Nephron (organoid): ENCODE measurements around the gene GOLIM4.
A peak's percentile ranks its signal among the peaks of the same experiment; 100 is the strongest.
"Not testable (repeated sequence)": the region's sequence is repeated elsewhere in the genome, so short reads cannot be mapped to it uniquely, and the experiment has no call there.

Source experiments
- H3K27ac Mint-ChIP-seq, 3 experiments: 2 replicates each; pipeline ENCODE4 v1.8.0; 2020; ENCODE audit warnings: mixed read lengths in 3 of 3, mild to moderate bottlenecking in 2 of 3, moderate library complexity in 1 of 3
- H3K27me3 Mint-ChIP-seq: 2 replicates; pipeline ENCODE4 v1.8.0; 2021; ENCODE audit warnings: low read depth, mild to moderate bottlenecking, moderate library complexity, mixed read lengths
- H3K36me3 Mint-ChIP-seq: 2 replicates; pipeline ENCODE4 v1.8.0; 2020; ENCODE audit warnings: low read depth, mixed read lengths
- H3K4me1 Mint-ChIP-seq: 2 replicates; pipeline ENCODE4 v1.8.0; 2020; ENCODE audit warnings: mixed read lengths
- H3K4me3 Mint-ChIP-seq, 3 experiments: 2 replicates each; pipeline ENCODE4 v1.8.0; 2020; ENCODE audit warnings: mild to moderate bottlenecking in 3 of 3, mixed read lengths in 3 of 3, moderate library complexity in 2 of 3
- H3K9me3 Mint-ChIP-seq: 2 replicates; pipeline ENCODE4 v1.8.0; 2020; ENCODE audit warnings: mixed read lengths
- TF ChIP-seq, protein P1 (sequence below), 3 experiments: fragments of 200-600 bp; sonication (generic); IDR thresholded peaks; one replicate each; pipeline ENCODE4 v1.5.0; 2021; ENCODE audit warnings: antibody characterized with exemption in 3 of 3; ENCODE audit not compliant: unreplicated experiment in 3 of 3

Gene GOLIM4, protein sequence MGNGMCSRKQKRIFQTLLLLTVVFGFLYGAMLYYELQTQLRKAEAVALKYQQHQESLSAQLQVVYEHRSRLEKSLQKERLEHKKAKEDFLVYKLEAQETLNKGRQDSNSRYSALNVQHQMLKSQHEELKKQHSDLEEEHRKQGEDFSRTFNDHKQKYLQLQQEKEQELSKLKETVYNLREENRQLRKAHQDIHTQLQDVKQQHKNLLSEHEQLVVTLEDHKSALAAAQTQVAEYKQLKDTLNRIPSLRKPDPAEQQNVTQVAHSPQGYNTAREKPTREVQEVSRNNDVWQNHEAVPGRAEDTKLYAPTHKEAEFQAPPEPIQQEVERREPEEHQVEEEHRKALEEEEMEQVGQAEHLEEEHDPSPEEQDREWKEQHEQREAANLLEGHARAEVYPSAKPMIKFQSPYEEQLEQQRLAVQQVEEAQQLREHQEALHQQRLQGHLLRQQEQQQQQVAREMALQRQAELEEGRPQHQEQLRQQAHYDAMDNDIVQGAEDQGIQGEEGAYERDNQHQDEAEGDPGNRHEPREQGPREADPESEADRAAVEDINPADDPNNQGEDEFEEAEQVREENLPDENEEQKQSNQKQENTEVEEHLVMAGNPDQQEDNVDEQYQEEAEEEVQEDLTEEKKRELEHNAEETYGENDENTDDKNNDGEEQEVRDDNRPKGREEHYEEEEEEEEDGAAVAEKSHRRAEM

GRCh38 chr3:168095611-168096209 is at the start of gene GOLIM4:
Gene GOLIM4 (minus strand): TSS chr3:168095924. CDS start chr3:168095285, 639 bp downstream.
- Mint-ChIP-seq H3K27me3 (no peaks in the 10 kb centered on the region), H3K9me3 (no peaks in the 10 kb centered on the region), H3K36me3 (no peaks in the 10 kb centered on the region), H3K4me1 (peaks cover 37% of the 10 kb centered on the region), H3K4me3 (peak within 1 kb of the TSS; percentile 88 to 99 (median 92)), H3K27ac (peak within 1 kb of the TSS; percentile 94 to 96 (median 95))
- TF ChIP-seq, protein P1, sequence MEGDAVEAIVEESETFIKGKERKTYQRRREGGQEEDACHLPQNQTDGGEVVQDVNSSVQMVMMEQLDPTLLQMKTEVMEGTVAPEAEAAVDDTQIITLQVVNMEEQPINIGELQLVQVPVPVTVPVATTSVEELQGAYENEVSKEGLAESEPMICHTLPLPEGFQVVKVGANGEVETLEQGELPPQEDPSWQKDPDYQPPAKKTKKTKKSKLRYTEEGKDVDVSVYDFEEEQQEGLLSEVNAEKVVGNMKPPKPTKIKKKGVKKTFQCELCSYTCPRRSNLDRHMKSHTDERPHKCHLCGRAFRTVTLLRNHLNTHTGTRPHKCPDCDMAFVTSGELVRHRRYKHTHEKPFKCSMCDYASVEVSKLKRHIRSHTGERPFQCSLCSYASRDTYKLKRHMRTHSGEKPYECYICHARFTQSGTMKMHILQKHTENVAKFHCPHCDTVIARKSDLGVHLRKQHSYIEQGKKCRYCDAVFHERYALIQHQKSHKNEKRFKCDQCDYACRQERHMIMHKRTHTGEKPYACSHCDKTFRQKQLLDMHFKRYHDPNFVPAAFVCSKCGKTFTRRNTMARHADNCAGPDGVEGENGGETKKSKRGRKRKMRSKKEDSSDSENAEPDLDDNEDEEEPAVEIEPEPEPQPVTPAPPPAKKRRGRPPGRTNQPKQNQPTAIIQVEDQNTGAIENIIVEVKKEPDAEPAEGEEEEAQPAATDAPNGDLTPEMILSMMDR (IDR thresholded peaks at IDR 0.05; ENCODE audit: unreplicated experiment in 3 of 3), result no peak

DNA sequence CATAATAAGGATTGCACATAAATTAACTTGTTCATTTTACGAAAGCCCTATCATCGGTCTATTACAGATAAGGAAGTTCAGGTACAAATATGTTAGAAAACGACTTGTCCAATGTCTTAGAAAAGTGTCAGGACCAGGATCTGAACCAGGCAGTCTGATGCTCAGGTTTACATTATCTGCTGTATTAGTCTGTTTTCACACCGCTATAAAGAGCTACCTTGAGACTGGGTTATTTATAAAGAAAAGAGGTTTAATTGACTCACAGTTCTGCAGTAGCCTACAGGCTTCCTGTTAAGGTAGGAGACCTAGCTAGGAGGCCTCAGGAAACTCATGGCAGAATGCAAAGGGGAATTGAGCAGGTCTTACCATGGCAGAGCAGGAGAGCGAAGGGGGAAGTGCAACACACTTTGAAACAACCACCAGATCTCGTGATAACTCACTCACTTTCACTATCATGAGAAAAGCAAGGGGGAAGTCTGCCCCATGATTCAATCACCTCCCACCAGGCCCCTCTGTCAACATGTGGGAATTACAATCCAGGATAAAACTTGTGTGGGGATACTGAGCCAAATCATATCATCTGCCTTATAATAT is 45.8 kb upstream of the GOLIM4 start:
- TF ChIP-seq, protein P1 (IDR thresholded peaks at IDR 0.05; ENCODE audit: unreplicated experiment in 3 of 3), result no peak
- peaks cover 4% of the 10 kb centered on the region for H3K4me1 Mint-ChIP-seq
- H3K27ac Mint-ChIP-seq, result no peak overlapping the region
- H3K9me3 Mint-ChIP-seq, result no peaks in the 10 kb centered on the region
- H3K27me3 Mint-ChIP-seq, result peaks cover 3% of the 10 kb centered on the region
- no peaks in the 10 kb centered on the region for H3K36me3 Mint-ChIP-seq
- H3K4me3 Mint-ChIP-seq, result no peak overlapping the region

- Mint-ChIP-seq H3K27ac (no peak overlapping the region), H3K9me3 (no peaks in the 10 kb centered on the region), H3K27me3 (peaks cover 3% of the 10 kb centered on the region), H3K36me3 (no peaks in the 10 kb centered on the region), H3K4me3 (no peak overlapping the region), H3K4me1 (peaks cover 4% of the 10 kb centered on the region)
- TF ChIP-seq, protein P1 (IDR thresholded peaks at IDR 0.05; ENCODE audit: unreplicated experiment in 3 of 3), result no peak
Measured at GRCh38 chr3:168139947-168140346, 44.2 kb upstream of the GOLIM4 start.

- Mint-ChIP-seq H3K27ac (no peak overlapping the region), H3K9me3 (no peaks in the 10 kb centered on the region), H3K36me3 (no peaks in the 10 kb centered on the region), H3K4me3 (no peak overlapping the region), H3K27me3 (peaks cover 1% of the 10 kb centered on the region), H3K4me1 (peaks cover 4% of the 10 kb centered on the region)
- TF ChIP-seq, protein P1 (IDR thresholded peaks at IDR 0.05; ENCODE audit: unreplicated experiment in 3 of 3), result no peak
Measured at GRCh38 chr3:168138421-168138820, 42.7 kb upstream of the GOLIM4 start.

DNA sequence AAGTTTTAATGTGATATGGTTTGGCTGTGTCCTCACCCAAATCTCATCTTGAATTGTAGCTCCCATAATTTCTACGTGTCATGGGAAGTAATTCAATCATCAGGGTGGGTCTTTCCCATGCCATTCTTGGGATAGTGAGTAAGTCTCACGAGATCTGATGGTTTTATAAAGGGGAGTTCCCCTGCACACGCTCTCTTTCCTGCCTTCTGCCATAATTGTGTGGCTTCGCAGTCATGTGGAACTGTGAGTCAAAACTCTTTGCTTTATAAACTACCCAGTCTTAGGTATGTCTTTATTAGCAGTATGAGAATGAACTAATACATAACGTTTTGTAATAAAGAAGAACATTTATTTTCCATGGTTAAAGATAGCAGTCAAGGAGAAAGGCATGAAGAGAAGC is 39.2 kb upstream of the GOLIM4 start:
- Mint-ChIP-seq H3K36me3 (no peaks in the 10 kb centered on the region), H3K4me3 (no peak overlapping the region), H3K27ac (no peak overlapping the region), H3K27me3 (peaks cover 3% of the 10 kb centered on the region), H3K9me3 (peaks cover 2% of the 10 kb centered on the region), H3K4me1 (no peaks in the 10 kb centered on the region)
- TF ChIP-seq, protein P1 (IDR thresholded peaks at IDR 0.05; ENCODE audit: unreplicated experiment in 3 of 3), result no peak

GRCh38 chr3:168130250-168130649 is 34.5 kb upstream of the GOLIM4 start:
- peaks cover 22% of the 10 kb centered on the region for H3K9me3 Mint-ChIP-seq
- not testable (repeated sequence) for H3K4me3 Mint-ChIP-seq, H3K27me3 Mint-ChIP-seq, H3K4me1 Mint-ChIP-seq, H3K36me3 Mint-ChIP-seq, H3K27ac Mint-ChIP-seq

- not testable (repeated sequence) for H3K36me3 Mint-ChIP-seq, H3K27ac Mint-ChIP-seq, H3K27me3 Mint-ChIP-seq, H3K4me3 Mint-ChIP-seq, H3K4me1 Mint-ChIP-seq
- peaks cover 22% of the 10 kb centered on the region for H3K9me3 Mint-ChIP-seq
Measured at GRCh38 chr3:168128463-168128862, 32.7 kb upstream of the GOLIM4 start.
